HL-60 (cell line): ENCODE results near the gene SIRT4.

Experiments used
- DNase-seq, 2 experiments: peaks; one replicate each; pipeline ENCODE4 v3.0.0-alpha.2; 2010 to 2020; ENCODE audit warnings: low read depth in 1 of 2, low spot score in 1 of 2
- H3K27ac ChIP-seq: fragments of 250-450 bp; sonication (Bioruptor Pico); replicated peaks from 2 replicates; pipeline ENCODE4 v1.5.1; 2020; ENCODE audit warnings: mild to moderate bottlenecking, moderate library complexity
- H3K27me3 ChIP-seq: fragments of 250-450 bp; sonication (Bioruptor Pico); 2 replicates; pipeline ENCODE4 v1.5.1; 2021; ENCODE audit warnings: mild to moderate bottlenecking, moderate library complexity; ENCODE audit not compliant: insufficient read depth, poor library complexity, severe bottlenecking
- H3K4me3 ChIP-seq: replicated peaks from 2 replicates; pipeline ENCODE4 v1.5.1; 2011; ENCODE audit warnings: mild to moderate bottlenecking, control low read depth, low read length; ENCODE audit not compliant: insufficient read depth
- GABPA ChIP-seq: IDR thresholded peaks from 2 replicates; pipeline ENCODE4 v1.6.1; 2012; ENCODE audit warnings: low read depth
- POLR2AphosphoS5 ChIP-seq: IDR thresholded peaks from 2 replicates; pipeline ENCODE4 v1.6.1; 2012; ENCODE audit warnings: low read depth
- SPI1 ChIP-seq: IDR thresholded peaks from 2 replicates; pipeline ENCODE4 v1.6.1; 2012; ENCODE audit warnings: low read depth, mild to moderate bottlenecking, borderline replicate concordance
- TF ChIP-seq, protein P1 (sequence below): IDR thresholded peaks from one replicate; pipeline ENCODE4 v1.5.1; 2011; ENCODE audit warnings: low read length, control low read depth, inconsistent platforms; ENCODE audit not compliant: insufficient read depth
- TF ChIP-seq, protein P2 (sequence below): IDR thresholded peaks from 2 replicates; pipeline ENCODE4 v1.6.1; 2012; ENCODE audit warnings: low read depth; ENCODE audit not compliant: insufficient replicate concordance

Gene SIRT4

DNA sequence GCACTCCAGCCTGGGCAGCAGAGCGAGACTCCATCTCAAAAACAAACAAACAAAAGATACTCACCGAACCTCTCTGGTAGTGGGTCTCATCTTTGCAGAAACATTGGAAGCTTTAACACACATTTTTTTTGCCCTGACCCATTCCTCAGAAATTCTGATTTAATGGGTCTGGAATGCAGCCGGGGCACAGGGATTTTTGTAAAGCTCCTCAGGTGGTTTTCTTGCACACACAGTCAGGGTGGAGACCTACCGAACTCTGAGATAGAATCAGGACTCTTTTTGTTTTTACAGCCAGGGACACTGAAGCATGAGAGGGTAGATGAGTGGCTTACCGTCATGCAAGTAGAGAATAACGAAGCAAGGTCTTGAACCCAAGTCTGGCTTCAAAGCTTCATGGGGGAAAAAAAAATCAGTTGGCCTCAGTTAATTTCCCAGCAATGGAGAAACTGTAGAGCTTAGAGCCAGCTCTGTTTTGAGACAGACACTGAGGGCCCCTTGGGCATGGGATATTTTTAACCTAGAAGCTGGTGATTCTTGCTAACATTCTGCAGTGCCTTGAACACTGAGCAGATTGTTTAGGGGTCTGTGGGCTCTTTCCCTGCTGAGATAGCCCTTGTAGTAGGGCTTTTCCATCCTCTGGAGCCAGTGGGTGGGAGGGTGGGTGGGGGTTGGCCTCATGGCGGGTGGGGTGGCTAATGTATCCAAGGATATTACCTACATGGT is 15.2 kb upstream of the SIRT4 start:
- Histone ChIP-seq H3K27ac (no peak overlapping the region), H3K4me3 (no peak overlapping the region), H3K27me3 (no peaks in the 10 kb centered on the region)
- DNase-seq, result no peak
- TF ChIP-seq, protein P1, sequence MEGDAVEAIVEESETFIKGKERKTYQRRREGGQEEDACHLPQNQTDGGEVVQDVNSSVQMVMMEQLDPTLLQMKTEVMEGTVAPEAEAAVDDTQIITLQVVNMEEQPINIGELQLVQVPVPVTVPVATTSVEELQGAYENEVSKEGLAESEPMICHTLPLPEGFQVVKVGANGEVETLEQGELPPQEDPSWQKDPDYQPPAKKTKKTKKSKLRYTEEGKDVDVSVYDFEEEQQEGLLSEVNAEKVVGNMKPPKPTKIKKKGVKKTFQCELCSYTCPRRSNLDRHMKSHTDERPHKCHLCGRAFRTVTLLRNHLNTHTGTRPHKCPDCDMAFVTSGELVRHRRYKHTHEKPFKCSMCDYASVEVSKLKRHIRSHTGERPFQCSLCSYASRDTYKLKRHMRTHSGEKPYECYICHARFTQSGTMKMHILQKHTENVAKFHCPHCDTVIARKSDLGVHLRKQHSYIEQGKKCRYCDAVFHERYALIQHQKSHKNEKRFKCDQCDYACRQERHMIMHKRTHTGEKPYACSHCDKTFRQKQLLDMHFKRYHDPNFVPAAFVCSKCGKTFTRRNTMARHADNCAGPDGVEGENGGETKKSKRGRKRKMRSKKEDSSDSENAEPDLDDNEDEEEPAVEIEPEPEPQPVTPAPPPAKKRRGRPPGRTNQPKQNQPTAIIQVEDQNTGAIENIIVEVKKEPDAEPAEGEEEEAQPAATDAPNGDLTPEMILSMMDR, result no peak
- no peak for TF ChIP-seq SPI1
- TF ChIP-seq, protein P2, sequence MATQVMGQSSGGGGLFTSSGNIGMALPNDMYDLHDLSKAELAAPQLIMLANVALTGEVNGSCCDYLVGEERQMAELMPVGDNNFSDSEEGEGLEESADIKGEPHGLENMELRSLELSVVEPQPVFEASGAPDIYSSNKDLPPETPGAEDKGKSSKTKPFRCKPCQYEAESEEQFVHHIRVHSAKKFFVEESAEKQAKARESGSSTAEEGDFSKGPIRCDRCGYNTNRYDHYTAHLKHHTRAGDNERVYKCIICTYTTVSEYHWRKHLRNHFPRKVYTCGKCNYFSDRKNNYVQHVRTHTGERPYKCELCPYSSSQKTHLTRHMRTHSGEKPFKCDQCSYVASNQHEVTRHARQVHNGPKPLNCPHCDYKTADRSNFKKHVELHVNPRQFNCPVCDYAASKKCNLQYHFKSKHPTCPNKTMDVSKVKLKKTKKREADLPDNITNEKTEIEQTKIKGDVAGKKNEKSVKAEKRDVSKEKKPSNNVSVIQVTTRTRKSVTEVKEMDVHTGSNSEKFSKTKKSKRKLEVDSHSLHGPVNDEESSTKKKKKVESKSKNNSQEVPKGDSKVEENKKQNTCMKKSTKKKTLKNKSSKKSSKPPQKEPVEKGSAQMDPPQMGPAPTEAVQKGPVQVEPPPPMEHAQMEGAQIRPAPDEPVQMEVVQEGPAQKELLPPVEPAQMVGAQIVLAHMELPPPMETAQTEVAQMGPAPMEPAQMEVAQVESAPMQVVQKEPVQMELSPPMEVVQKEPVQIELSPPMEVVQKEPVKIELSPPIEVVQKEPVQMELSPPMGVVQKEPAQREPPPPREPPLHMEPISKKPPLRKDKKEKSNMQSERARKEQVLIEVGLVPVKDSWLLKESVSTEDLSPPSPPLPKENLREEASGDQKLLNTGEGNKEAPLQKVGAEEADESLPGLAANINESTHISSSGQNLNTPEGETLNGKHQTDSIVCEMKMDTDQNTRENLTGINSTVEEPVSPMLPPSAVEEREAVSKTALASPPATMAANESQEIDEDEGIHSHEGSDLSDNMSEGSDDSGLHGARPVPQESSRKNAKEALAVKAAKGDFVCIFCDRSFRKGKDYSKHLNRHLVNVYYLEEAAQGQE, result no peak
- TF ChIP-seq GABPA, result no peak
- no peak for TF ChIP-seq POLR2AphosphoS5

DNA sequence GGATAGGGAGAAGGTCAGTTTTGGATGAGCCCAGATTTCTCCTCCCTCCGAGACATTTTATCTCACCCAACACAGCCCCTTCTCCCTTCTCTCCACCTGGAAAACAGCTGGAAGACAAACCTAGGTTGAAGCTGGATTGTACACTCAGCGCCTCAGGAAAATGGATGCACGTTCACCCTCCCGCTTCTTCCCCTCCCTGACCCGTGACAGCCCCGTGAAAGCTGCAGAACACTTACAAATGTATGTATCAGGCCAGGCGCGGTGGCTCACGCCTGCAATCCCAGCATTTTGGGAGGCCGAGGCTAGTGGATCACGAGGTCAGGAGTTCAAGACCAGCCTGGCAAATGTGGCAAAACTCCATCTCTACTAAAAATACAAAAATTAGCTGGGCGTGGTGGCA is 14.6 kb upstream of the SIRT4 start:
- no peak for DNase-seq
- H3K27me3 ChIP-seq, result no peaks in the 10 kb centered on the region
- H3K4me3 ChIP-seq, result no peak overlapping the region
- TF ChIP-seq POLR2AphosphoS5 (no peak), GABPA (no peak), SPI1 (no peak)
- TF ChIP-seq, protein P2, result no peak
- TF ChIP-seq, protein P1, result no peak
- no peak overlapping the region for H3K27ac ChIP-seq

DNA sequence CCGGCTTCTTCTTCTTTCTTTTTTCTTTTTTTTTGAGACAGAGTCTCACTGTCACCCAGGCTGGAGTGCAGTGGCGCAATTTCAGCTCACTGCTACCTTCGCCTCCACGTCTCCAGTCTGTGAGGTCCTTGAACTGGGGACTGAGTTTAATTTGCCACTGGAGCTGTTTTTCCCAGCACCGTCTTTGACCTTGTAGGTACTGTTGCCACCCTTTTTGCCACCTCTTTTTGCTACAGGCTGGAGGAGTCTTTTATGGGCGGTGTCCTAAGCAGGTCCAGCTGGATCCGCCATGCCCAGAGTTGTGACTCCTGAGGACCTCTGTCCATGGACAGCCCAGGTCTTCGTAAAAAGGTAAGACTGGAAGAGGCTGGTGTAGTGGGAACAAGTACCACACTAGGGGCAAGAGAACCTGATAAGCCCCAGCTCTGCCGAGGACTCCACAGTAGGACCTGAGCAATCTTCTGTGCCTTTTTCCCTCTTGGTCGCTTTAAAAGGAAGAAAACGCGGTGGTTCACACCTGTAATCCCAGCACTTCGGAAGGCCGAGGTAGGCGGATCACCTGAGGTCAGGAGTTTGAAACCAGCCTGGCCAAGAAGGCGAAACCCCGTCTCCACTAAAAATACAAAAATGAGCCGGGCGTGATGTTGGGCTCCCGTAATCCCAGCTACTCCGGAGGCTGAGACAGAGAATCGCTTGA is 11.4 kb upstream of the SIRT4 start:
- no peak for TF ChIP-seq GABPA
- Histone ChIP-seq H3K27ac (no peak overlapping the region), H3K4me3 (no peak overlapping the region), H3K27me3 (no peaks in the 10 kb centered on the region)
- peak; percentile 14 to 54 for DNase-seq

DNA sequence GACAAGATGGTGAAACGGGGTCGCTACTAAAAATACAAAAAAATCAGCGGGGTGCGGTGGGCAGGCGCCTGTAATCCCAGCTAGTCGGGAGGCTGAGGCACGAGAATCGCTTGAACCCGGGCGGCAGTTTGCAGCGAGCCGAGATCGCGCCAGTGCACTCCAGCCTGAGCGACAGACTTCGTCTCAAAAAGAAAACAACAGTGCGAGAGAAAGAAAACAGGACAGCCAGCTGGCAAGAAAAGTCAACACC is 9.8 kb upstream of the SIRT4 start:
- peak overlapping the region; percentile 40 for H3K4me3 ChIP-seq
- no peak for DNase-seq
- peak overlapping the region; percentile 100 for H3K27ac ChIP-seq
- TF ChIP-seq, protein P1, result no peak
- TF ChIP-seq POLR2AphosphoS5 (no peak), GABPA (no peak), SPI1 (no peak)
- TF ChIP-seq, protein P2, result no peak
- H3K27me3 ChIP-seq, result no peaks in the 10 kb centered on the region
